ENCODE measurements around the gene LIPA.
A peak's percentile ranks its signal among the peaks of the same experiment; 100 is the strongest.
"Not testable (repeated sequence)": the region's sequence is repeated elsewhere in the genome, so short reads cannot be mapped to it uniquely, and the experiment has no call there.

LIPA gene

GRCh38 chr10:89251409-89252224 is at the start of gene LIPA:
TSS of gene LIPA (minus strand) at chr10:89251775. CDS start at chr10:89247648, 4,127 bp downstream.
- peak; percentile 99 for DNase-seq (ENCODE audit: low spot score)

GRCh38 chr10:89301232-89301631 is 49.7 kb upstream of the LIPA start:
- DNase-seq (ENCODE audit: low spot score), result peak; percentile 73

- DNase-seq (ENCODE audit: low spot score), result no peak
Observed at GRCh38 chr10:89299031-89299430, 47.5 kb upstream of the LIPA start.

- DNase-seq (ENCODE audit: low spot score), result no peak
Observed at GRCh38 chr10:89297791-89298190, 46.2 kb upstream of the LIPA start.

- no peak for DNase-seq (ENCODE audit: low spot score)
Observed at GRCh38 chr10:89297356-89297755, 45.8 kb upstream of the LIPA start.

- peak; percentile 50 for DNase-seq (ENCODE audit: low spot score)
Observed at GRCh38 chr10:89296220-89296648, 44.7 kb upstream of the LIPA start.

- DNase-seq (ENCODE audit: low spot score), result no peak
Observed at GRCh38 chr10:89295597-89295996, 44.0 kb upstream of the LIPA start.

GRCh38 chr10:89294721-89295239 is 43.2 kb upstream of the LIPA start:
- DNase-seq (ENCODE audit: low spot score), result no peak

- not testable (repeated sequence) for DNase-seq (ENCODE audit: low spot score)
Observed at GRCh38 chr10:89285303-89285702, 33.7 kb upstream of the LIPA start.

GRCh38 chr10:89284711-89285110 is 33.1 kb upstream of the LIPA start:
- DNase-seq (ENCODE audit: low spot score), result not testable (repeated sequence)

- peak; percentile 75 for DNase-seq (ENCODE audit: low spot score)
Observed at GRCh38 chr10:89283936-89284475, 32.4 kb upstream of the LIPA start.

GRCh38 chr10:89283025-89283935 is 31.7 kb upstream of the LIPA start:
- DNase-seq (ENCODE audit: low spot score), result peak; percentile 60

- DNase-seq (ENCODE audit: low spot score), result no peak
Observed at GRCh38 chr10:89281606-89282395, 30.2 kb upstream of the LIPA start.

- DNase-seq (ENCODE audit: low spot score), result no peak
Observed at GRCh38 chr10:89280508-89280907, 28.9 kb upstream of the LIPA start.

GRCh38 chr10:89279421-89279869 is 27.9 kb upstream of the LIPA start:
- no peak for DNase-seq (ENCODE audit: low spot score)

- no peak for DNase-seq (ENCODE audit: low spot score)
Observed at GRCh38 chr10:89278900-89279392, 27.4 kb upstream of the LIPA start.

- no peak for DNase-seq (ENCODE audit: low spot score)
Observed at GRCh38 chr10:89278034-89278535, 26.5 kb upstream of the LIPA start.

GRCh38 chr10:89275383-89275782 is 23.8 kb upstream of the LIPA start:
- DNase-seq (ENCODE audit: low spot score), result no peak

GRCh38 chr10:89274928-89275327 is 23.4 kb upstream of the LIPA start:
- DNase-seq (ENCODE audit: low spot score), result no peak

- DNase-seq (ENCODE audit: low spot score), result no peak
Observed at GRCh38 chr10:89273680-89274079, 22.1 kb upstream of the LIPA start.

GRCh38 chr10:89271532-89271931 is 20.0 kb upstream of the LIPA start:
- DNase-seq (ENCODE audit: low spot score), result no peak
